NOMO-1 treated with dmso at 0.1 percent for 144 hours (cell line): ENCODE measurements around the gene ATIC.

Experiments used
- DNase-seq: peaks from one replicate; lab custom pipeline; 2025; ENCODE audit not compliant: unreplicated experiment; lab: John Stamatoyannopoulos, UW

ATIC gene

DNA sequence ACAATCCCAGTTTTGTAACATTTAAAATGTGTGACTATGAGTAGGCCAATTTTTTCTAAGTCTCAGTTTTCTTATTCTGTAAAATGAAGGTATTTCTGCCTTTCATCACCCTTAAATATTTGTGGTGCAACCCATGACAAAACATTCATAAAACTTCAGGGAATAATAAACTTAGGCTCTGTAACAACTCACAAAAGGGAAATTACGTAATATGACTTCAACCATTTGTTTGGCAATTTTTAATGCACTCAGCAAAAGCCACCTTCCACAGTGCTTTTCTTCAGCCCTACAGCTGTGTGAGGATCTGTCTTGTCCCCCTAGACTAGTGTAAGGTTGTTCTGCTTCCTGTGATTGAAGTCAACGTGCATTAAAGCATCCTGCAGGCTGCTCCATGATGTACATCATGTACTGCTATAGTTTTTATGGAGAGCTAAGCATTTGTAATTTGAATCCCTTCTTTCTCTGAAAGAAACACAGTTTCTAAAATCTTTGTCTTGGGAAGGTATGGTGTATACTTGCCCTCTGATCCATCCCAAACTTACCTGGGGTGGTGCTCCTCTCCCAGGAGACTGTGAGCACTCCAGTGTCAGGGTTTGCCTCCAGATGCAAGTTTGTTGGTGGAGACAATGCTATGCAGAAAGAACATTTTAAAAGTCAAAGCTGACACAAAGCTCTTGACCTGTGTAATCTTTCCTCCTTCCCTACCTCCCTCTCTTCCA, 84.9 kb downstream of the ATIC start:
- DNase-seq = peak; percentile 64

DNA sequence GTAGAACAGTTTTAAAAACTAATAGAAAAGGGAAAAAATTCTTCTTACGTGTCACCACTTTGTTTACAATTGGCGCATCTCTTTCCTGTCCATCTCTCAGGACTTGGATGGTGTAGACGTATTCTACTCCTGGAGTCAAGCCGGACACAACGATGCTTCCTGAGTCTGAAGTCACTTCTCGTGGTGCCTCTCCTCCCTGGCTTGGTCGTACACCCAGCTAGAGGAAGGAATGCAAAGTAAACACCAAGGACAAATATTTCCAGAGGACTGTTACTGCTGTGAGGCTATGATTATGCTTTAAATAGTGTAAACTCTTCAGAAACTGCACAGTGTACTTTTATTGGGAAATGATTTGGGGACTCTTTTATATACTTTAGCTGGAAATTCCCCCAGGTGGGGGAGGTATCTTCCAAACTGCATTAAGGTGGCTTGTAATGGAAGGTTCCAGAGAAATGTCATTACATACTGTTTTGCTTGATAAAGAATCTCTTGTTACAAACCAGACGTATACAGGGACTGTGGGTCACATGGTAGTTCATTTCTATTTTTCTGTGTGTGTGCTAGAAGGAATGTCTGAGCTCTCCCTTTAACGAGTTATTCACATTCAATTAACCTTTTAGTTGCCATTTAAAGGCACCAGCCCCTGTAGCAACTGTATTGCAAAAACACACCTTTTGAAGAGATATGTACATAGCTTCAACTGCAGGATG, 85.9 kb downstream of the ATIC start:
- DNase-seq = no peak

DNA sequence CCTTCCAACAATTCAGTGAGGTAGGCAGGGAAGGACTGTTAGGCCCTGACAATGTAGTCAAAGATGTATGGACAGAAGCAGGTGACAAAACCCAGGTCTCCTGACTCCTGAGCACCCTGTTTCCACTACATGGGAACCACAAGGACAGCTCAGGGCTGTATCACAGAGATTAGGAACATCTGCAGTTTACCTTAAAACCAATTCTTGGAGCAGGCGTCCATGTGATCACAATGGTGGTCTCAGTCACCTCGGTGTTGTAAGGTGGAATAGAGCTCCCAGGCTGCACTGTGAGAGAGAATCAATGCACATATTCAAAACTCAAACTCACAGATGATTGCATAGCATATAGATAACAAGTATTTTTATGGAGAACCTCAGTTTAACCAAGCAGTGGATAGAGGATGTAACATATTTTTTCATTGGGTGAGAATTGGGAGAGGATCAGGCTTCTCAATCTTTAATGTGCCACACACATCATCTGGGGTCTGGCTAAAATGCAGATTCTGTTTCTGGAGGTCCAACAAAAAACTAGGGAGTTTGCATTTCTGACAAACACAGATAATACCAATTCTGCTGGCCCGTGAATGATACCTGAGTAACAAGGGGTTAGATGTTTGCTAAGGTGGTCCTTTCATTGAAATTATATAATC, 87.3 kb downstream of the ATIC start:
- DNase-seq = no peak
